GM19238 (cell line): Measurements from ENCODE around the gene NLRP3.
A peak's percentile ranks its signal among the peaks of the same experiment; 100 is the strongest.
"Not testable (repeated sequence)": the region's sequence is repeated elsewhere in the genome, so short reads cannot be mapped to it uniquely, and the experiment has no call there.

Experiments used
- DNase-seq: peaks from one replicate; pipeline ENCODE4 v3.0.0; 2011; ENCODE audit warnings: low spot score; ENCODE audit not compliant: insufficient read length

NLRP3 gene

DNA sequence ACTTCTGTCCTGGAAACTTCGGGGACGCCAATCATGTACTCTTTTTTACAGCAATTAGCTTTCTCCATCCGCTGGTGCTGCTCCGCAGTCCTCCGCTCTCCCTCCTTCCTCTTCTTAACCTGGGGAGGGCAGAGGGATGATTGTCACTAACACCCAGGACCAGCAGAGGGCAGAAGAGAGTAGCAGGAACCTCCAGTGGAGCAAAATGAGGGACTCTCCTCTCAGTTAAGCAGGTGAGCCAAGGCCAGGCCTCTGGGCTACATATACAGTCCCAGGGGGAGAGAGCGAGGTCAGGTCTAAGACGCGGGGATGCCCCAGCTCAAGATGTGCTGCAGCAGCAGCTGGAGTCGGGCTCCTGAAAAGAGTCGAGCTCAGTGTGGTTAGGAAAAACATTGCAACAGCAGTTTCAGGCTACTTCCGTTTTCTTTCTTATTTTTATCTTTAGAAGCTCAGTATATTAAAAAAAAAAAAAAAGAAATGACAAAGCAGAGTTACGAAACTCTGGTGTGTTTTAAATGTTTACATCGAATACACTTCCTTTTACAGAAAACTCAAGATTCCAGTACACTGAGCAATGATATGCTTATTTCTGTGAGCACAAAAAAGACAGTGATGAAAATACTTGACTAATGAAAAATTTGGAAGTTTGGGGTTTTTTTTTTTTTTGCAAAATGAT is 25.7 kb upstream of the NLRP3 start:
- DNase-seq = peak; percentile 85

DNA sequence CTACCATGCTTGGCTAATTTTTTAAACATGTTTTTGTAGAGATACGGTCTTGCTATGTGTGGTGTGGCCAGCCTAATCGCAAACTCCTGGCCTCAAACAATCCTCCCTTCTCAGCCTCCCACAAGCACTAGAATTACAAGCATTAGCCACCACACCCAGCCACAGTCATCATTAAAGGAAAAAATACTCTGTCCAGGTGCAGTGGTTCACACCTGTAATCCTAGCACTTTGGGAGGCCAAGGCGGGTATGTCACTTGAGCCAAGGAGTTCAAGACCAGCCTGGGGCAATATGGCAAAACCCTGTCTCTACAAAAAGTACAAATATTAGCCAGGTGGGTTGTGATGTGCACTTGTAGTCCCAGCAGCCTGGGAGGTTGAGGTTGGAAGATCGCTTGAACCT is 25.0 kb upstream of the NLRP3 start:
- no peak for DNase-seq

DNA sequence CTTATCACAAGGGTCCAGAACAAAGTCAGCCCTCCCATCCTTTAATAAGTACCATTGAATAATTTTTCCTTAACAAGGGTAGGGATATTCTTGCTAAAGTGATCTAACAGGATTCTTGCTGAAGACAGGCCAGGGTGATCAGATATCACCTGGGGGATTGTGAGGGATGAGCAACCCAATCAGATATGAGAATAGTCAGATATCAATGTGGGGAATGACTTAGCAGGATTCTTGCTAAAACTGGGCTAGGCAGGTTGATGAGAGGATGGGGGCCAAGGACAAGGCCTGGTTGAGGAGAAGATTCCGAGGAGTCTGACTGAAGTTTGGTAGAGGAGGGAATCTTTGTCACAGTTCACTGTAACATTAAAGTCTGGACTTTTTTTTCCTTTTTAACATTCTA is 23.9 kb upstream of the NLRP3 start:
- no peak for DNase-seq

DNA sequence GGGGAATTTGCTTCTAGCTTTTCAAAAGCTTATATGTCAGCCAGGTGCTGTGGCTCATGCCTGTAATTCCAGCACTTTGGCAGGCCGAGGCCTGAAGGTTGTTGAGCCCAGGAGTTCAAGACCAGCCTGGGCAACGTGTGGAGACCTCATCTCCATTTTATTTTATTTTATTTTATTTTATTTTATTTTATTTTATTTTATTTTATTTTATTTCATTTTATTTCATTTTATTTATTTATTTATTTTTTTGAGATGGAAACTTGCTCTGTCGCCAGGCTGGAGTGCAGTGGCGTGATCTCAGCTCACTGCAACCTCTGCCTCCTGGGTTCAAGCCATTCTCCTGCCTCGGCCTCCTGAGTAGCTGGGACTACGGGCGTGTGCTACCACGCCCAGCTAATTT is 20.9 kb upstream of the NLRP3 start:
- not testable (repeated sequence) for DNase-seq

DNA sequence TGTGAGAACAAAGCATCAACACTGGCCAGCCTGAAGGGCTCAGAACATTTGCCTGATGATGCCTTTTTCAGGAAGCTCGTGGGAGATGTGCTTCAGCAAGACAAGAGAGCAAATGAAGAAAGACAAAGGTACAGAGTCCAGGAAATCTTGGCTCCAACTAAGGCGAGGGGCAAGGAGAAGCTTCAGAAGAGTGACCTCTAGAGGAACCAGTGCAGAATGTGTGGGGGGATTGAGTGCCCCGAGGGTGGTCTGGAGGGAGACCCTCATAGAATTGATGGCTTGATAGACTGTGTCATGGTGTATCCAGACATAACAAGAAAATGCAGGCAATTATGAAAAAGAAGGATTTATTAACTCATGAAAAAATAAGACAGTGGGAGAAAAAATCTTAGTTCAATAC is 15.3 kb upstream of the NLRP3 start:
- no peak for DNase-seq

DNA sequence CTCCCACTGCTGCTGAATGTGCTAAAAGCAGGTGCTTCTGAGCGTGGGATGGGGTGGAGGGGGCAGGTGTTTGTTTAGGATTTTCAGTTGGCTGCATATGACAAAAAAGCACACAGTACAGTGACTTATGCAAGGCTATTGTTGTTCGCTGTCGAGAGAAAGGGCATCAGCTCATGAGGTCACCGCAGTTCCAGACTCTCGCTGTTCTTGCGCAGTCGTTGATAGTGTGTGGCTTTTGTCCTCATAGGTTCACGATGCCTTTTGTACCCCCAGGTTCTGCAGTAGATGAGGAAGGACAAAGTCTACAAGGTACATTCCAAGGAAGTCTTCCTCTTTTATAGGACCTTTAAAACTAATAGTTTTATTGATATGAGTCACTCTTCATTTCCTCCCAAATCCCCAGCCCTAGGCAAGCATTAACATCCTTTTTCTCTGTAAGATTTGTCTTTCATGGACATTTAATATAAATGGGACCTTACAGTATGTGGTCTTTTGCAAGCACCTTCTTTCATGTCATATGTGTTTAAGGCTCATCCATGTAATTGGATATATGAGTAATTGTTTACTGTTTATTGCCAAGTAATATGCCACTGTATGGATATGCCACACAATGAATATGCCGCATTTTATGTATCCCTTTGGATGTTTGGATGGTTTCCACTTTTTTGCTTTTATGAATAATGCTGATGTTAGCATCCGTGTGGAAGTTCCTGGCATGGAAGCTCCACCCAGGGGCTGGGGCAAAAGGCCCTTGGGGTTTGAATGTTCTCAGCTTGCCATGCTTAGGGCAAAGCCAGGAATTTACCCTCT is 14.5 kb upstream of the NLRP3 start:
- no peak for DNase-seq

DNA sequence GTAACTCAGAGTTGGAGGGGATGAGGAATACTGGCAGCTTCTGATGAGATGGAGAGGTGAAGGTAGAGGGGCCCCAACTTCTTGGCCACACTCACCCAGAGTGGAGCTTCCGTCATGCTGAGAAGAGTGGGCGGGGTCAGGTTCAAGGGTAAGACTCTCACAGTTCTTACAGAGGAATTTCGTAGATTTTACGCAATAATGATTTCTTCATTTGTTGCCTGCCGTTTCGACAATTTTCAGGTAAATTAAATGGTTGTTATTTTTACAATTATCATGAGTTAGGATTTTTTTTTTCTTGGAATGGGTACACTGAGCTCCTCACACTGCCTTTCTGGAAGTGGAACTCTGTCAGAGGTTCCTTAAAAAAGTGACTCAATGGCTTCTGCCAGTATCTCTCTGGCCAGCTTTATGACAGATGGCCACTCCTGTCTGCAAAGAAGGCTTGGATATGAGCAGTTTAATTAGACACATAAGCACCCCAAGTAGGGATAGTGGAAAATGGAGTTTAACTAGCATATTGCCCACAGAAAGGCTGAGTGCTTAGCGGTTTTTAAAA is 13.8 kb upstream of the NLRP3 start:
- DNase-seq = no peak

DNA sequence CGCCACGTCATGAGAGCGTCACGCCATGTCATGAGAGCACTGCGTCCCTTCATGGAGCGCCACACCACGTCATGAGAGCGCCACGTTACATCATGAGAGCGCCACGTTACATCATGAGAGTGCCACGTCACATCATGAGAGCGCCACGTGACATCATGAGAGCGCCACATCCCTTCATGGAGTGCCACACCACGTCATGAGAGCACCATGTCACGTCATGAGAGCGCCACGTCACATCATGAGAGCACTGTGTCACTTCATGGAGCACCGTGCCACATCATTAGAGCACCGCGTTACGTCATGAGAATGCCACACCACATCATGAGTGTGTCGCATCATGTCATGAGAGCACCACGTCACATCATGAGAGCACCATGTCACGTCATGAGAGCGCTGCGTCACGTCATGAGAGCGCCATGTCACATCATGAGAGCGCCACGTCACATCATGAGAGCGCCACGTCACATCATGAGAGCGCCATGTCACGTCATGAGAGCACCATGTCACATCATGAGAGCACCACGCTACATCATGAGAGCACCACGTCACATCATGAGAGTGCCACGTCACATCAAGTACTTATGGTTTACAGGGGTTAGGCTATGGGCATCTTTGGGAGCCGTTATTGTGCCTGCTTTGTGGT is 9.8 kb upstream of the NLRP3 start:
- no peak for DNase-seq

DNA sequence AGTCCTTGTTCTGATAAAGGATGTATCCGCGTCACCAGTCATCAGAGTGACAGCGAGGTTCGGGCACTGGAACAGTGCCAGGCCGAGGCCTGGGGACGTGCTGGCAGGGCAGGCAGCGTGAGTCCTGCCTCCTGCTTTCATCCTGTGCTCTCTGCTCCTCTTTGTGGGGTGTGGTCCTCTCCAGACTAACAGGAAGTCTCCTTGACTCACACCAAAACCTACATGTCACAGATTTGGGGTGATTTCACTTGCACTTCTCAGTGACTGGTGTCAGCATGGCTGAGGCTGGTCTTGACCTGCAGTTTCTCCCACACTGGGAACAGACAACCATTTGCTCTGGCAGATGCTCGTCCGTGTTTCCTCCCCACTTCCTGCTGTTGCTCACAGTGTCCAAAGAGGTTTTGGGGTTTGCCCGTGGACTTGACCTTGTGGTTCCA is 8.8 kb upstream of the NLRP3 start:
- DNase-seq = peak; percentile 42

DNA sequence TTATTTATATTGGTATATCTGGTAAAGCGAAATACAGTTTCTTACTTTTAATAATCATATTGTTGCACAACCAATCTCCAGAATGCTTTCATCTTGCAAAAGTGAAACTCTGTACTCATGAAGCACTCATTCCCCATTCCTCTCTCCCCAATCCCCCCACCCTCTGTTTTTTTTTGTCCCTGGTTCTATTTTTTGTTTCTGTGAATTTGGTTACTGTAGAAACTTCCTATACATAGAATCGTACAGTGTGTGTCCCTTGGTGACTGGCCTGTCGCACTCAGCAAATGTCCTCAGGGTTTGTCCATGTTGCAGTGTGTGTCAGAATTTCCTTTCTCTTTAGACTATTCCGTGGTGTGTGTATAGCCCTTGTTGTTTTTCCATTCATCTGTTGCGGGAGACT is 7.9 kb upstream of the NLRP3 start:
- DNase-seq = no peak

DNA sequence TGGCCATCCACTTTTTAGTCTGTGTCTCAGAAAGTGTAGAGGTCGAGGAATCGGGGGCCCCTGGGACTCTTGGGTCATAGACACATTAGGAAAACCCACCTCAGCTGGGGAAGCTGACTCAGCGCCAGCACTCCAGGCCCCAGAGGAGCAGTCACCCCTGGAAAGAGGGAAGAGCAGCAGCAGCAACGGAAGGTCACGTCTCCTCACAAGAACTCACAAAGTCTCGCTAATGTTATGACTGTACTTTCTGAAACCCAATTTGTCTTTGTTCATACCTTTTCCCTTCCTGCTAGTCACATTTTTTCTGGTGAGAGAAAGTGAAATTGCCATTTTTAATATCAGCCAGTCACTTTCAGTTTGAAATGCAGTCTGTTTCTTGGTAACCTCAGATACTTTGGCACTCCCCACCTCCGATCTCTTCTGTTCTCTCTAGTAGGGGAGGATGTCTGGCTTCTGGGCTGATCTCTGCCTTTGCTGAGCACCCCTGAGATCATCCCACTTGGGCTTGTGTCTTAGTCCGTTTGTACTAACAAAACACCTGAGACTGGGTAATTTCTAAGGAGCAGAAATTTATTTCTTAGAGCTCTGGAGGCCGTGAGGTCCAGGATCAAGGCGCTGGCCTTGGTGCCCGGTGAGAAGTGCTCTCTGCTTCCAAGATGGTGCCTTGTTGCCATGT is 6.0 kb upstream of the NLRP3 start:
- DNase-seq = peak; percentile 66

DNA sequence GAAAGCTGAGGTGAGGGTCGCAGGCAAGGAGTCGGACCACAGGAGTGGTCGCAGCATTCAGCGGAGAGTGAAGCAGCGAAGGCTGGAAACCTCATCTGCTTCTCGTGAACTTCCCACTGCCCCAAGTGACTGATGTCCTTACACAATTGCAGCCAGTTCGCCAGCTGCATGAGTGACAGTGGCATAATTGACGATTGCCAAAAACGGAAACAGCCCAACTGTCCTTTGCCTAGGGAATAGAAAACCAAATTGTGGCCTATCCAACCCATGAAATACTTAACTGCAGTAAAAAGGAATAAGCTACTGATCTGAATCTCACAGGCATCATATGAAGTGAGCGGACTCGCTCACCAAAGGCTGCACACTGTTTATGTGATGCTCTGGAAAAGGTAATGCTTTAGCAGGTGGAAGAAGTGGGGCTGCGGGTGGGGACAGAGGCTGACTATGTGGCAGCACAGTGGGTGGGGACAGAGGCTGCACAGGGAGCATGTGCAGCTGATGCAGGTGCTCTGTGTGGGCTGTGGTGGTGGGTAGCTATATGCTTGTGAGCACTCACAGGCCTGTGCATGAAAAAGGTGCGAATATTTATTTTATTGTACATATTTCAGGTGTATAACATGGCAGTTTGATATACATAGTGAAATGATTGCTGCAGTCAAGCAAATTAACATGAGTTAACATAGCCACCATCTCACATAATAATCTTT is 4.2 kb upstream of the NLRP3 start:
- DNase-seq = no peak

DNA sequence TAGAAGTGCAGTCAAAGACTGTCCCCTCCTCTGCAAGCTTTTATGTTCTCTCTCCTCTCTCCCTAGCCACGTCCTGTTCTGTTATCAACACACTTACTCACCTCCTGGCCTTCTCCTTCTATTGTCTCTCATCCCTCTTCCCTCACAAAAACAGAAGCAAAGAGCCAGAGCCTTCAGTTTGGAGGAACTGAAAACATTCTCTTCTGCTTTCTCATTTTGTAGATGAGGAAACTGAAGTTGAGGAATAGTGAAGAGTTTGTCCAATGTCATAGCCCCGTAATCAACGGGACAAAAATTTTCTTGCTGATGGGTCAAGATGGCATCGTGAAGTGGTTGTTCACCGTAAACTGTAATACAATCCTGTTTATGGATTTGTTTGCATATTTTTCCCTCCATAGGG is 1.9 kb downstream of the NLRP3 start:
- DNase-seq = no peak

DNA sequence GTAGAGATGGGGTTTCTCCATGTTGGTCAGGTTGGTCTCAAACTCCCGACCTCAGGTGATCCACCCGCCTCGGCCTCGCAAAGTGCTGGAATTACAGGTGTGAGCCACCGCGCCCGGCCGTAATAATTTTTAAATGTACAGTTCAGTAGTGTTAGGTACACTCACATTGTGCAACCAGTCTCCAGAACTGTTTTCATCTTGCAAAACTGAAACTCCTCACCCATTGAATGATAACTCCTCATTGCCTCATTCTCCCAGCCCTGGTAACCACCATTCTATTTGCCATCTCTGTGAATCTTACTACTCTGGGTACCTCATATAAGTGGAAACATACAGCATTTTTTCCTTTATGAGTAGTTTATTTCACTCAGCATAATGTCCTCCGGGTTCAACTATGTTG is 3.4 kb downstream of the NLRP3 start:
- no peak for DNase-seq

DNA sequence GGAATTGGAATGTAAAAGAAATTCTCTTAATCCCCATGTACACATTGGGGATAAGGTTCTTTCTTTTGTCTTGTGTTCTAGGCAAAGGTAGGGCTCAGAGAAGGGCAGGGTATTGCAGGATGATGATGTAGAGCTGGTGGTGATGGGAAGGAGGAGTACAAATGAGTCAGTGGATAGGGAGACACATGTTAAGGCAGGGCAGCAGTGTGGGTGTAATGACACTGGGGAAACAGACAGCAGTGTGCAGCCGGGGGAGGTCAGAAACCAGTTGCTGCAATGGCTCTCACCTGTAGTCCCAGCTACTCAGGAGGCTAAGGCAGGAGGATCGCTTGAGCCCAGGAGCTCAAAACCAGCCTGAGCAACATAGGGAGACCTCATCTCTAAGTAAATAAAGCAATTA is 5.1 kb downstream of the NLRP3 start:
- no peak for DNase-seq

DNA sequence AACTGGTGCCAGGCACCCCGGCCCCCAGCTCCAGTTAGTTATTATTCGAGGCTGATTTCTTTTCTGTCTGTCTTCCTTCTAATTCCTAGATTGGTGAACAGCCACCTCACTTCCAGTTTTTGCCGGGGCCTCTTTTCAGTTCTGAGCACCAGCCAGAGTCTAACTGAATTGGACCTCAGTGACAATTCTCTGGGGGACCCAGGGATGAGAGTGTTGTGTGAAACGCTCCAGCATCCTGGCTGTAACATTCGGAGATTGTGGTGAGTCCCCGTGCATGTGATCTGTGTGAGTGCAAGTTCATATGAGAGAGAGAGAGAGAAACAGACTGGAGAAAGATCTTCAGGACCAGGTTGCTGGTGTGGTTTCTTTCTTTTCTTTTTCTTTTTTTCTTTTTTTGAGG is 13.5 kb downstream of the NLRP3 start:
- DNase-seq = no peak

DNA sequence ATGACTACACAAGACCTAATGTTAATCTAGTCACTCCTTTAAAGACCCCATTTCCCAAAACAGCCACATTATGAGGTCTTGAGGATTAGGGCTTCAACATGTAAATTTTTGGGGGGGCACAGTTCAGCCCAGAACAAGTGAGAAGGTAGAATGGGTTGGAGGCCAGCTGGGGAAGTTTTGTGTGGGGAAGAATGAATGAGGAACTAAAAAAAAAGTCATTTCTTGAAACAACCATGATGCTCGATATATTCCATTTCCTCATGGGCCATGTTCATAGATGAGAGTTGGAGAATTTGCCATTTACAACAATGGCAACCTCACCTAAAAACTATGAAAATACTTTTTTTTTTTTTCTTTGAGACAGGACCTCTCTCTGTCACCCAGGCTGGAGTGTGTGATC is 14.5 kb downstream of the NLRP3 start:
- no peak for DNase-seq

DNA sequence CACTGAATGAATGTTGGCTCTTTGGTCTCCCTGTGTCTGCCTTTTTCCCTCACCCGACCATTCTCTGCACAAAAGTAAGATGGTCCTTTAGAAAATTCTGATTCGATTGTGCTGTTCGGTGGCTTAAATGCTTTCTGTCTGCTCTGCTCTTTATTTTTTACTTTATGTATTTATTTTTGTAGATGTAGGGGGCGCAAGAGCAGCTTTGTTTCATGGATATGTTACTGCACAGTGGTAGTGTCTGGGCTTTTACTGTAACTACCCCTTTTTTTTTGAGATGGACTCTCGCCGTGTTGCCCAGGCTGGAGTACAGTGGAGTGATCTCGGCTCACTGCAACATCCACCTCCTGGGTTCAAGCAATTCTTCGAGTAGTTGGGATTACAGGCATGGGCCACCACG is 15.7 kb downstream of the NLRP3 start:
- DNase-seq = no peak

DNA sequence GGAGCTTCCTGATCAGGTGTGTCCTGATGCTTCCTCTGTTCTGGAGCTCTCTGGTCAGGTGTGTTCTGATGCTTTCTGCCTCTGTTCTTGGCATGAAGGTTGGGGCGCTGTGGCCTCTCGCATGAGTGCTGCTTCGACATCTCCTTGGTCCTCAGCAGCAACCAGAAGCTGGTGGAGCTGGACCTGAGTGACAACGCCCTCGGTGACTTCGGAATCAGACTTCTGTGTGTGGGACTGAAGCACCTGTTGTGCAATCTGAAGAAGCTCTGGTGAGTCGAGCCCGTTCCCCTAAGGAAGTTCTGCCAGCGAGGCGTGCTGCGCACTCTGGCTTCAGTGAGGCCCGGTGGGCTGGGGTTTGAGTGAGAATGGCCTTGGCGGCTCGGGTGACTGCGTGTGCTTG is 18.0 kb downstream of the NLRP3 start:
- DNase-seq = no peak

DNA sequence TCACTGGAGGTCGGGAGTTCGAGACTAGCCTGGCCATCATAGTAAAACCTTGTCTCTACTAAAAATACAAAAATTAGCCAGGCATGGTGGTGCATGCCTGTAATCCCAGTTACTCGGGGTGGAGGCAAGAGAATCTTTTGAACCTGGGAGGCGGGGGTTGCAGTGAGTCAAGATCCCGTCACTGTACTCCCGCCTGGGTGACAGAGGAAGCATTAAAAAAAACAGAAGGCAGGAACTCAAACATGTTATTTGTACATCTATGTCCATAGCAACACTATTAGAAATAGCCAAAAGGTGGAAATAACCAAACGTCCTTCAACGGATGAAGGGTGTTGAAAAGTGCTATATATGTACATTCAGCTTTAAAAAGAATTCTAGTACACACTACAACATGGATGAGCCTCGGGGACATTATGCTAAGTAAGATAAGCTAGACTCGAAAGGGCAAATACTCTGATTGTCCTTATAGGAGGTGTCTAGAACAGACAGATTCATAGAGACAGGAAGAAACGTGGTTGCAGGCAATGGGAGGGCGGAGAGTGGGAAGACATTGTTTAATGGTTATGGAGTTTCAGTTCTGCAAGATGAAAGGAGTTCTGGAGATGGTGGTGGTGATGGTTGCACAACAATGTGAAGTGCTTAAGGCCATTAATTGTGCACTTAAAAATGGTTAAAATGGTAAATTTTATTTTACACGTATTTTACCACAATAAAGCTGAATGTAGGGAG is 19.2 kb downstream of the NLRP3 start:
- no peak for DNase-seq
